Mucosa of stomach (tissue), 1 donor: Measurements from ENCODE around the gene FRMPD3.

ENCODE experiments used
- H3K27me3 ChIP-seq: one replicate; pipeline ENCODE4 v1.7.0; 2013; ENCODE audit warnings: mild to moderate bottlenecking, low read length; ENCODE audit not compliant: control insufficient read depth, insufficient read depth
- H3K36me3 ChIP-seq: one replicate; pipeline ENCODE4 v1.7.0; 2013; ENCODE audit warnings: low read length; ENCODE audit not compliant: control insufficient read depth, insufficient read depth
- H3K4me1 ChIP-seq: one replicate; pipeline ENCODE4 v1.7.0; 2013; ENCODE audit warnings: mild to moderate bottlenecking, low read length; ENCODE audit not compliant: control insufficient read depth, insufficient read depth
- H3K4me3 ChIP-seq: one replicate; pipeline ENCODE4 v1.7.0; 2013; ENCODE audit warnings: low read length
- H3K9ac ChIP-seq: one replicate; pipeline ENCODE4 v1.7.0; 2013; ENCODE audit warnings: mild to moderate bottlenecking, low read length, moderate library complexity
- H3K9me3 ChIP-seq: one replicate; pipeline ENCODE4 v1.7.0; 2013; ENCODE audit warnings: mild to moderate bottlenecking, low read length, moderate library complexity; ENCODE audit not compliant: control insufficient read depth
- donor health status: Pancreatic carcinoma.

FRMPD3 gene

DNA sequence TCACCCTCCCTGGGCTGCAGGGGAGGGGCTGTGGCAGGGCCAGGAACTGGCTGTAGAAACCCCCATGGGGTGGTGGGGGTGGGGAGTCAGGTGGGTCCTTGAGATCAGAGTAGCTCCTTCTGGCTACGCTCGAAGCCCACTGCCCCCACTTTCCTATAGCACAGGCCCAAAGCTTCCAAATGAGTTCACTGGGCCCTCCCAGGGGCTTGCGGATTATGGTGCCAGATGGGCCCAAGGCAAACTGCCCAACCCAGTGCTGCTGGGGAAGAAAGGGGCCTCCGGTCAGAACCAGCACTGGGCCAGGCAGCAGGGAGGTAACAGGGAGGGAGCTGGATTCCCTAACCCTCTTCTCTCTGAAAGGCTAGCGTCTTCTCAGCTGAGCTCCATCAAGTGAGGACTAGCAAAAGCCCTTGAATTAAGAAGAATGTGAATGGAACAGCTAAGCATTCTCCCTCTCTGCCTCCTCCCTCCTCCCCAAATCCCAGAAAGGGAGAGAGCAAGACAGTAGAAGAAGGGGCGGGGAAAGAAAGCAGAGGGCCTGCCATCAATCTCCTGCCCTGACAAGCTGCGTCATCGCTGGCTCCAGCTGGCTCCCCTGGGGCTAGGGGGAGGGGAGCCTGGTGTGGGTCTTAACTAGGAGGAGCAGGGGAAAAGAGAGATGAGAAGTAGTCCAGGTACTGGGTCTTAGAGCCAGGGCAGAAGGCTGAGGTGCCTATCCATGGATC, 34.7 kb downstream of the FRMPD3 start:
- H3K4me3 ChIP-seq, result no peak overlapping the region
- H3K36me3 ChIP-seq, result no peaks in the 10 kb centered on the region
- H3K9me3 ChIP-seq, result no peaks in the 10 kb centered on the region
- H3K27me3 ChIP-seq, result no peaks in the 10 kb centered on the region
- no peak overlapping the region for H3K9ac ChIP-seq
- H3K4me1 ChIP-seq, result no peaks in the 10 kb centered on the region

DNA sequence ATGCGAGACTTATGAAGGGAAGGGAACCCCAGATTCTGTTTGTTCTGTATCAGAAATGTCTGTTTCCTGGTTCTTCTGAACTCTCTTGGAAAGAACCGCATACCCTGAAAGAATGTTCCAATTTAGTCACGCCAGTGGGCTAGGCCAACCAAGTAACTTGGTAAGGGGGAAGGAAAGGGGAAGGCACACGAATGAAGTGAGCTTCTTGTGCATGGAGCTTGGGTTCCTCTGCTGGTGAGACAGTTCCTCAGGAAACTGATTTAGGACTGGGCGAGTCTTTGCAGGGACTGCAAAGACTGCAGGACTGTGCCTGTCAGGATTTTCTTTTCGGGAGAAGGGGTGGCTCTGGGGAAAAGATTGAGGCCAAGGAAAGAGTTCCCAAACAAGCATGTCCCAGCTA, 35.6 kb downstream of the FRMPD3 start:
- Histone ChIP-seq H3K9ac (no peak overlapping the region), H3K4me1 (no peaks in the 10 kb centered on the region), H3K36me3 (no peaks in the 10 kb centered on the region), H3K9me3 (no peaks in the 10 kb centered on the region), H3K27me3 (no peaks in the 10 kb centered on the region), H3K4me3 (no peak overlapping the region)

DNA sequence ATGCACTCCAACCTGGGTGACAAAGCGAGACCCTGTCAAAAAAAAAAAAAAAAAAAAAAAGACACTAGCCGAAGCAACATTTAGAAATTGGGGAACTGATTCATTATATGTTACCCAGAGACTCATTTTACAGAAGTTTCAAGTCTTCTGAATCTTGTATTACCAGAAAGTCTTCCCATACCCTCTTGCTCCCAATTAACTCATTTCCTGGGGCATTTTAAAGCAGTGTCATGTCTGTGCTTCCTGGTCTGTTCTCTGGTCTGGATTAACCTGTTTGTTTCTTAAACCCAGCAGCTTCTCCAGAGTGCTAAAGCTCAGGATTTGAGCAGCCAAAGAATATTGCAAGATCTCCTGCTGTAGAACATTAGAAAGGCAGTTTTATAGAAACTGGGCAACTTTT, 43.7 kb downstream of the FRMPD3 start:
- Histone ChIP-seq H3K4me3 (no peak overlapping the region), H3K27me3 (no peaks in the 10 kb centered on the region), H3K4me1 (no peaks in the 10 kb centered on the region), H3K9me3 (no peaks in the 10 kb centered on the region), H3K9ac (no peak overlapping the region), H3K36me3 (no peaks in the 10 kb centered on the region)

DNA sequence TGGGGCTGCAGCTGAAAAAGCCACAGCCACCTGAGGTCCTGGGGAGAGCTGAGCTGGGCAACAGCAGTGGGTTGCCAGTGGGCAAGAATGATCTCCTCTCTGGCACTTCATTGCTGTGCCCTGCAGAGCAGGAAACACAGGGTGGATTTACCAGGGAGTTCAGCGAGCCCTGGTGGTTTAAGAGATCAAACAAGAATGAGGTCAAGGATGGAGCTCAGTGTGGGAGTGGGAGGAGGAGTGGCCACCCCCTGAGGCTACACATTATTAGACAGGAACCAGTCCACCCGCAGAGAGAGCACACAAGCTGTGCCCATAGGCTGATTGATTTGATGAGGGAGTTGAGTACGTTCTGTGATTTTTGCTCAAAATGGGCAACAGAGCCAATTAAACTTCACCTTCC, 47.3 kb downstream of the FRMPD3 start:
- Histone ChIP-seq H3K27me3 (no peaks in the 10 kb centered on the region), H3K9ac (no peak overlapping the region)

More for the DNA sequence above, 47.3 kb downstream of the FRMPD3 start:
- no peaks in the 10 kb centered on the region for H3K9me3 ChIP-seq
- no peak overlapping the region for H3K4me3 ChIP-seq
- no peaks in the 10 kb centered on the region for H3K36me3 ChIP-seq
- no peaks in the 10 kb centered on the region for H3K4me1 ChIP-seq
